Heart right ventricle (tissue), 16 donors: ENCODE measurements around the gene C2CD4A. TPM values are rescaled to one million over a fixed set of nuclear protein-coding genes. Genes with fewer than 3 reads are reported as not detected.

ENCODE experiments used
- ATAC-seq, 8 donors: fragments of 200-7000 bp; cut with Tn5 transposase; one replicate each; pipeline ENCODE4 v1.9.1; 2020; ENCODE audit warnings: mild to moderate bottlenecking in 8 of 8, moderate library complexity in 8 of 8, moderate number of reproducible peaks in 1 of 8
- DNase-seq, 2 donors: peaks; one replicate each; pipeline ENCODE4 v3.0.0-alpha.2; 2020
- H3K27ac ChIP-seq, 10 donors: fragments of 200-600 bp; sonication (generic) in 2 of 10; one replicate each; pipeline versions ENCODE4 v1.5.0 to v1.8.0; 2020 to 2022; ENCODE audit warnings: mild to moderate bottlenecking in 3 of 10
- H3K27me3 ChIP-seq, 7 donors: fragments of 200-600 bp; one replicate each; pipeline ENCODE4 v1.8.0; 2021 to 2022; ENCODE audit warnings: mild to moderate bottlenecking in 2 of 7
- H3K36me3 ChIP-seq, 9 donors: fragments of 200-600 bp; sonication (generic) in 1 of 9; one replicate each; pipeline versions ENCODE4 v1.5.0 to v1.8.0; 2020 to 2022; ENCODE audit warnings: mild to moderate bottlenecking in 2 of 9
- H3K4me1 ChIP-seq, 9 donors: fragments of 200-600 bp; sonication (generic) in 1 of 9; one replicate each; pipeline versions ENCODE4 v1.5.0 to v1.8.0; 2020 to 2022; ENCODE audit warnings: mild to moderate bottlenecking in 4 of 9
- H3K4me3 ChIP-seq, 10 donors: fragments of 200-600 bp; sonication (generic) in 2 of 10; one replicate each; pipeline versions ENCODE4 v1.5.0 to v1.8.0; 2020 to 2022; ENCODE audit warnings: mild to moderate bottlenecking in 7 of 10, moderate library complexity in 2 of 10
- H3K9me3 ChIP-seq, 11 donors: fragments of 200-600 bp in 10 of 11; sonication (generic) in 2 of 11; one replicate each; pipeline versions ENCODE4 v1.5.0 to v1.8.0; 2013 to 2022; ENCODE audit warnings: mild to moderate bottlenecking in 2 of 11, control low read depth in 1 of 11, moderate library complexity in 1 of 11
- WGBS, 2 donors: extraction: QIAGEN DNeasy Blood & Tissue Kit; methylation state at CpG; one replicate each; pipeline ENCODE4 v1.1.7; 2013; ENCODE audit warnings: inconsistent platforms in 1 of 2; 5-methylcytosine and 5-hydroxymethylcytosine counted together
- intact Hi-C, 10 donors: fragments of 100-400 bp; cut with DNase I; formaldehyde crosslinking; loops; one replicate each; pipeline versions ENCODE4 v1.11.1 to v1.14.2; 2022
- polyA plus RNA-seq, 2 donors: library from polyadenylated mRNA; stranded (reverse); fragments of 200-250 nt; gene quantifications; one replicate each; pipeline ENCODE4 v1.2.3, GENCODE V29; 2013
- total RNA-seq, 10 donors: library from RNA; stranded (reverse); fragmentation: NEBNext Ultra II Directional in 3 of 10; extraction: Animal tissue kit (Norgen Biotek cat#: 25700) in 3 of 10; gene quantifications; one replicate each; pipeline versions ENCODE4 v1.2.1 to v1.2.4, GENCODE V29; 2021 to 2023
- TF ChIP-seq, protein P1 (sequence below), 9 donors: fragments of 200-600 bp; sonication (generic) in 2 of 9; IDR thresholded peaks; one replicate each; pipeline versions ENCODE4 v1.5.0 to v1.8.0; 2021 to 2022; ENCODE audit warnings: antibody characterized with exemption in 9 of 9, mild to moderate bottlenecking in 5 of 9, moderate library complexity in 1 of 9
- donor health status: Arrhythmogenic right ventricular cardiomyopathy.
- donor health status: ischemic (EF 13 %, LVEDD 7.1; RV severe dilation, severe dysfunction).
- donor health status: healthy with polysubstance abuse.
- donor health status: DM: no; HTN: yes; CAD: no.
- donor health status: DM: no; HTN: no; CAD: no.
- donor health status: ischemic (EF 25% LVEDD 6.9; RV normal size, moderate dysfunction).
- donor health status: ischemic (EF 25% LVEDD 5.7; RV mildly dilated, moderate dysfunction).
- donor health status: healthy.
- donor health status: DM: yes; HTN: yes; CAD: no.
- donor health status: Ischemic cardiomyopathy.
- donor health status: ischemic (EF 35%, LVEDD 5.7; RV mildly dilated, moderate dysfunction).
- donor health status: nonischemic (EF 11% LVEDD 7.7; RV severe dilation, severe dysfunction).
- donor health status: DM: yes; HTN: yes; CAD: no.
- donor health status: PGD.
- donor health status: ischemic (EF 29% LVEDD 5.4; RV normal size, mild dysfunction).
- donor health status: nonischemic (EF 23%, LVEDD 6.1; RV moderate dilation, normal function).

C2CD4A gene
- total and polyA plus RNA-seq, 12 donors: 0.01 to 0.25 TPM; not detected in 10

DNA sequence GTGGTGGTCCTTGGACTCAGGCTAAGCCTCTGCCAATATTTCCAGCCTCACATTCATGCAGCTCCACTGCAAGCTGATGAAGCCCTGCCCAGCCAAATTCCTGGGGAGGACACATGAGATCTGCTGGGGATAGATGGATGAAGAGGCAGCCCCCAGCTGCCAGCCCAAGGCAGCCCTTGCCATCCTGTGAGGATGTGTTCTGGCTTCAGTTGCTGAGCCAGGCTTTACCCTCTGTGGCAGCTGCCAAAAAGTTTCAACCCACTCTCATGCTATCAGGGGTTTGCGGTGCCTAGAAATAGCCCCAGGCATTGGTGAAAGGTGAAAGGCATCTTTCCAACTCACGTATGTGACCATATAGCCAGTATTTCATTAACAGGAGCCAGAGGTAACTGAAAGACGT, 37.6 kb downstream of the C2CD4A start:
- intact Hi-C loops: no loop called here
- Histone ChIP-seq H3K27me3 (peaks cover 0 to 2% (median 0%) of the 10 kb centered on the region in 7 donors), H3K4me3 (no peak overlapping the region), H3K4me1 (peaks cover 0 to 23% (median 7%) of the 10 kb centered on the region in 9 donors), H3K9me3 (no peaks in the 10 kb centered on the region), H3K27ac (no peak overlapping the region), H3K36me3 (no peaks in the 10 kb centered on the region)
- TF ChIP-seq, protein P1, sequence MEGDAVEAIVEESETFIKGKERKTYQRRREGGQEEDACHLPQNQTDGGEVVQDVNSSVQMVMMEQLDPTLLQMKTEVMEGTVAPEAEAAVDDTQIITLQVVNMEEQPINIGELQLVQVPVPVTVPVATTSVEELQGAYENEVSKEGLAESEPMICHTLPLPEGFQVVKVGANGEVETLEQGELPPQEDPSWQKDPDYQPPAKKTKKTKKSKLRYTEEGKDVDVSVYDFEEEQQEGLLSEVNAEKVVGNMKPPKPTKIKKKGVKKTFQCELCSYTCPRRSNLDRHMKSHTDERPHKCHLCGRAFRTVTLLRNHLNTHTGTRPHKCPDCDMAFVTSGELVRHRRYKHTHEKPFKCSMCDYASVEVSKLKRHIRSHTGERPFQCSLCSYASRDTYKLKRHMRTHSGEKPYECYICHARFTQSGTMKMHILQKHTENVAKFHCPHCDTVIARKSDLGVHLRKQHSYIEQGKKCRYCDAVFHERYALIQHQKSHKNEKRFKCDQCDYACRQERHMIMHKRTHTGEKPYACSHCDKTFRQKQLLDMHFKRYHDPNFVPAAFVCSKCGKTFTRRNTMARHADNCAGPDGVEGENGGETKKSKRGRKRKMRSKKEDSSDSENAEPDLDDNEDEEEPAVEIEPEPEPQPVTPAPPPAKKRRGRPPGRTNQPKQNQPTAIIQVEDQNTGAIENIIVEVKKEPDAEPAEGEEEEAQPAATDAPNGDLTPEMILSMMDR (IDR thresholded peaks at IDR 0.05): no peak
- no peak for DNase-seq
- WGBS, 2 donors: 32 to 48% methylated on average over 3 of the region's 3 CpGs
- ATAC-seq: no peak

DNA sequence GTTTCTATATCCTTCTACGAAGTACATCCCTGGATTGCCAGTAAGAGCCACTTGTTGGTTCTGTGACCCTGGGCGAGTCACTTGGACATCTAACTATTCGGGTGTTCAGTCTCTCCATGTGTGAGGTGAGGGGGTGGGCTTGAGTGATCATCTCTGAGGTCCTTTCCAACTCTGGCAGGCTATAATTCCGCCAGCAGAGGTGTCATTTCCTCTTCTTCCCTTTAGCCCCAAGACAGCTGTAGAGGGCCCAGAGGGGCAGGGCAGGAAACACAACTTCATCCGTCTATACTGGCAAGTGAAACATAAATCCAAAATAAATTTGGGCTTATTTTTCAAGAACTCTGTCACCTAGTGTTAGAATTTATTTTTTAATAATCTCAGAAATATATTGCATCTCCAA, 38.1 kb downstream of the C2CD4A start:
- WGBS, 2 donors: 49 to 54% methylated on average over 5 of the region's 5 CpGs
- Histone ChIP-seq H3K9me3 (no peaks in the 10 kb centered on the region), H3K27me3 (no peaks in the 10 kb centered on the region), H3K4me1 (peaks cover 0 to 27% (median 8%) of the 10 kb centered on the region in 9 donors), H3K27ac (no peak overlapping the region), H3K36me3 (no peaks in the 10 kb centered on the region), H3K4me3 (no peak overlapping the region)
- intact Hi-C loops: no loop called here
- DNase-seq (no peak), ATAC-seq (peak in 1 of 8 donors; percentile 11)
- TF ChIP-seq, protein P1 (IDR thresholded peaks at IDR 0.05): no peak

DNA sequence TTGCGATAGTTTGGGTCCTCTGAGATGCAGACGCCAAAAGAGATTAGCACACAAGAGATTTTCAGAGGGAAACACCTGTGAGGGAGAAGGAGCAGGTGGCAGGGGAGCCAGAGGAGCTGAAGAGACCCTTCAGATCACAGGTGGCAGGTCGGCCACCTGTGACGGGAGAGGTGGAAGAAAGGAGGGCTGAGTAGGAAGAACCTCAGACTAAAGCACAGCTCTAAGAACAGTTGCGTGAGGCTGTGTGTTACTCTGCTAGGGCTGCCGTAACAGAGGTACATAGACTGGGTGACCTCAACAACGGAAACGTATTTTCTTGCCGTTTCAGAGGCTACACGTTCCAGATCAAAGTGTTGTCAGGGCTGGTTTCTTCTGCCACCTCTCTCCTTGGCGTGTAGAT, 38.5 kb downstream of the C2CD4A start:
- Histone ChIP-seq H3K27ac (no peak overlapping the region), H3K4me1 (peaks cover 0 to 31% (median 12%) of the 10 kb centered on the region in 9 donors), H3K27me3 (no peaks in the 10 kb centered on the region), H3K36me3 (no peaks in the 10 kb centered on the region), H3K9me3 (no peaks in the 10 kb centered on the region), H3K4me3 (no peak overlapping the region)
- DNase-seq (no peak), ATAC-seq (no peak)
- WGBS, 2 donors: 92 to 95% methylated on average over 11 of the region's 11 CpGs
- intact Hi-C loops: no loop called here
- TF ChIP-seq, protein P1 (IDR thresholded peaks at IDR 0.05): no peak

DNA sequence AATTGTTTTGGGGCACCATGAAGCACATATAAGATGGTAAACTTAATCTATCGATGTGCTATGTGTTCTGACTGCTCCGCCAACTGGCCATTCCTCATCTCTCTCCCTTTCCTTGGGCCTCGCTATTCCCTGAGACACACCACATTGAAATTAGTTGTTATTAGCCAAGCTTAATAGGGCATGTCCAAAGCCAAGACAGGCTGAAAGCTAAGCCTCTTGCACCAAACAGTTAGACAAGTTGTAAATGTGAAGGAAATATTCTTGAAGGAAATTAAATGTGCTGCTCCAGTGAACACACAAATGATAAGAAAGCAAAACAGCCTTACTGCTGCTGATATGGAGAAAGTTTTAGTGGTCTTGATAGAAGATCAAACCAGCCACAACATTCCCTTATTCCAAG, 39.3 kb downstream of the C2CD4A start:
- Histone ChIP-seq H3K27ac (no peak overlapping the region), H3K4me1 (peaks cover 0 to 39% (median 16%) of the 10 kb centered on the region in 9 donors), H3K9me3 (no peaks in the 10 kb centered on the region), H3K27me3 (no peaks in the 10 kb centered on the region), H3K4me3 (no peak overlapping the region), H3K36me3 (no peaks in the 10 kb centered on the region)
- TF ChIP-seq, protein P1 (IDR thresholded peaks at IDR 0.05): no peak
- DNase-seq: no peak
- 92 to 96% methylated on average over 3 of the region's 3 CpGs for WGBS, 2 donors
- intact Hi-C loops: no loop called here
- ATAC-seq: no peak
